T1000 (cell line): Measurements from ENCODE around the gene PABPC5.

ENCODE experiments used
- DNase-seq: peaks from one replicate; lab custom pipeline; 2025; ENCODE audit warnings: mixed read lengths; lab: John Stamatoyannopoulos, UW

Gene PABPC5

DNA sequence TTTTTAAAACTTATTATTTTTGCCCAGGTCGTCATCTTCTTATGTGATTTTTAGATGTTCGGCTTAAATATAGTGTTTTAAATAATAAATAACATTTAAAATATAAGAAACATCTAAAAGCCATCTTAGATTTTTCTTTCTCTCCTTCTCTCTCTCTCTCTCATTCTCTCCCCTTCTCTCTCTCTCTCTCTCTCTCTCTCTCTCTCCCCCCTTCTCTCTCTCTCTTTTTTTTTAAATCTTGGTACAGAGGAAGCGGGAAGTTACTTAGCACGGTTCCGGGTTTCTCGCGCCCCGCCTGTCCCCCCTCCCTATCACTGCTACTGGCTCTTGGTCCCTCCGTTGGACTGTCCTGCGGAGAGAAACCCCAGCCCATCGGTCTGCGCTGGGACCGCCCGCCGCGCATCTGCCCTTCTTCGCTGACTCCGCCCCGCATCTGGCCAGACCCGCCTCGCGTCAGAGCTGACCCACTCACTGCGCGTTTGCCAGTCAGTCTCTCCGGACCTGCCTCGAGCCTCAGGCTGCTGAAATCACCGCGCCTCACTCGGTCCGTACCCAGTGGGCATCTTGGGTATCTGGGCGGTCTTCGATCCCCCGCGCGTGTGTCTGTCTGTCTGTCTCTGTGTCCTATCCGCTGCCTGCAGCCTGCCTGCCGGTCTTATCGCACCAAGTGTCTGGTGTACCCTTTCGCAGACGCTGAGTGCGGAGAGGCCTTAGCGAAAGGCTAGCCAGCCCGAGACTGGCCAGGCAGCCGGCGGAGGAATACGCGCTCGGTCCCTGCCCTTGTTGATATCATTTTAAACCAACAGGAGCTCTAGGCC is at the start of gene PABPC5:
Gene PABPC5 (plus strand): TSS at position 489 of the 818 bp plus-strand sequence. CDS start 739 bp downstream, outside the sequence.
- DNase-seq = peak; percentile 71

DNA sequence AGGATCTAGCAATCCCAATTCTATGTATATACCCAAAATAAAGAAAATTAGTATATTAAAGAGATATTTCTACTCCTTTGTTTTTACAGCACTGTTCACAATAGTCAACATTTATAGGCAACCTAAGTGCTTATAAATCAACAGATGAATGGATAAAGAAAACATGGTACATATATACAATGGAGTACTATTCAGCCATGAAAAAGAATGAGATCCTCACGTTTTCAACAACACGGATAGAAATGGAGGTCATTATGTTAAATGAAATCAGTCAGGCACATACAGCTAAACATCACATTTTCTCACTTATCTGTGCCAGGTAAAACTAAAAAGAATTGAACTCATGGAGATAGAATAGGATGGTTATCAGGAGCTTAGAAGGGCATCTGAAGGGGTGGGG is 45.6 kb upstream of the PABPC5 start:
- DNase-seq = no peak

DNA sequence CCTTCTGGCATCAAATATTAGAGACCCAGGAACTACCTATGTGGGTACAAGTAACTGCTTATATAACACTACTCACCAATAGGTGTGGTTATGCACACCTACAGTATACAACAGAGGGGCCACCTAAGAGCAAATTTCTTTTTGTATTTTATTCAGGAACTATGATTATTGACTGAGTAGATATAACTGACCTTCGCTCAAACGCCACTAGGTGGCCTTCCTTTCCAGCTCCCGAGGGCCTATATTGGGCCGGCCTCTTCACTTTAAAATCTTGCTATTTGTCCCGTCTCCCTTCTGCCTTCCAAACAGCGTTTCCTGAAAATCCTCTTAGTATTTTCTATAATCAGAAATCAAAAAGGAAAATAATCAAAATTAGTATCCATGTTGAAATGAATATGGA is 19.9 kb upstream of the PABPC5 start:
- DNase-seq = no peak

DNA sequence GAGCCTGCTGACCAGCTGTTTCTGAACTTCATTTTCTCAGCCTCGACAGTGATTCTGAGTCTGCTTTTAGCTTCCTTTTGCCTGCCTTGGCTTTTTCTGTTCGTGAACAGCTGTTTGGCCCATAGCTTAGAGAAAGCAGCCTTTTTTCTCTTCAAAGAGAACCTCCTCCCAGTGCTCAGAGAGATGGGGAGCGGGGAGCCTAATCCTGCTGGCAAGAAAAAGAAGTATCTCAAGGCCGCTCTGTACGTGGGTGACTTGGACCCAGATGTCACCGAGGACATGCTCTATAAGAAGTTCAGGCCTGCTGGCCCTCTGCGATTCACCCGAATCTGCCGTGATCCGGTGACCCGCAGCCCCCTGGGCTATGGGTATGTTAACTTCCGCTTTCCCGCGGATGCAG is 756 bp downstream of the PABPC5 start:
- no peak for DNase-seq
